Measurements from ENCODE around the gene MGST2.
A peak's percentile ranks its signal among the peaks of the same experiment; 100 is the strongest.

The MGST2 gene

DNA sequence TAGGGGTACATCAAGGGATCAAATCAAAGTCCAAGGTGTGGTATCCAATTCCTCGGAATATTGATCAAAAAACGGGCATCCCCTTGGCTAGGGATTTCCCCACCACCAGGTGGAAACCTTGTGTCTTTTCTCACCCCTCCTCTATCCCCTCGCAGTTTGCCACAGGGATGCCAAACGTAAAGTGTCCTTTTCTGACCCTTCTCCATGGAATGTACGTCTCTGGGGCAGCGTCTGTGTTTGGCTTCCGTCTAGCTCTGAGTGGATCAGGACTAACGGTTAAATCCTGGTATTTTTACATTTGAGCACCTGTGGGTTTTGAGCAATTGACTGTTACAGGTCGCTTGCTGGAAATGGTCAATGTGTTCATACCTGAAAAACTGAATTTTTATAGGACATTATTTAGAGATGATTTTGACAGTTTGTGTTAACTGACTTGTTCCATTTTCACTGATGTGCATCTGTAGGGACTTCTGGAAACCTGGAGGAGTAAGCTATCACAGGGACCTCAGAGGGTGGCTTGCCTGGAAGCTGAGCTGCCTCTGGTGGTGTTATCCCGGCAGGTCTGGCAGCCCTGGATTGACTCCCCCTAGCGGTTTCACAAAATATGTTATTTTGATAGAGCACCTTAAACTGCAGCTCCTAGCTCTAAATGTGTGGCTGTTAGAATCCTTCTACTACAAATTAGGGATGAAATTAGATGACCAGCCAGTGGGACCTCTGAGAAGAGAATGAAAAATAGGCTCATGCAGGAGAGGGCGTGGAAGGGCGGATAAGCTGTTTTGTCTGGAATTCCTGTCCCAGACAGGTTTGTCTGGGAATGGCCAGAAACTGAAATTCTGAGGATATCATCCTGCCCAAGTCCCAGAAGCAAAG, 8.8 kb upstream of the MGST2 start:
- no peaks in the 10 kb centered on the region for H3K9me3 ChIP-seq (ENCODE audit: severe bottlenecking)
- no peak overlapping the region for H3K4me3 ChIP-seq (ENCODE audit: severe bottlenecking)
- no peaks in the 10 kb centered on the region for H3K27me3 ChIP-seq (ENCODE audit: insufficient read depth, poor library complexity, severe bottlenecking)
- no peaks in the 10 kb centered on the region for H3K36me3 ChIP-seq (ENCODE audit: low read depth)
- no peak for DNase-seq (ENCODE audit: low spot score)
- H3K27ac ChIP-seq (ENCODE audit: poor library complexity, severe bottlenecking): peak overlapping the region; percentile 86
- TF ChIP-seq CTCF (IDR thresholded peaks at IDR 0.05; ENCODE audit: poor library complexity, severe bottlenecking): peak; percentile 93
- peaks cover 21% of the 10 kb centered on the region for H3K4me1 ChIP-seq (ENCODE audit: insufficient read depth, poor library complexity, severe bottlenecking)
- peak; percentile 78 for ATAC-seq (ENCODE audit: low read depth)

- peaks cover 21% of the 10 kb centered on the region for H3K4me1 ChIP-seq (ENCODE audit: insufficient read depth, poor library complexity, severe bottlenecking)
- no peaks in the 10 kb centered on the region for H3K9me3 ChIP-seq (ENCODE audit: severe bottlenecking)
- no peaks in the 10 kb centered on the region for H3K27me3 ChIP-seq (ENCODE audit: insufficient read depth, poor library complexity, severe bottlenecking)
- H3K4me3 ChIP-seq (ENCODE audit: severe bottlenecking): no peak overlapping the region
- H3K36me3 ChIP-seq (ENCODE audit: low read depth): no peaks in the 10 kb centered on the region
- peak overlapping the region; percentile 86 for H3K27ac ChIP-seq (ENCODE audit: poor library complexity, severe bottlenecking)
- TF ChIP-seq CTCF (IDR thresholded peaks at IDR 0.05; ENCODE audit: poor library complexity, severe bottlenecking): no peak
- ATAC-seq (ENCODE audit: low read depth) (0 out of 3 replicates have a peak, but pooled peaks have one; percentile 3), DNase-seq (ENCODE audit: low spot score) (no peak)
Observed at GRCh38 chr4:139658185-139658584, 7.4 kb upstream of the MGST2 start.

DNA sequence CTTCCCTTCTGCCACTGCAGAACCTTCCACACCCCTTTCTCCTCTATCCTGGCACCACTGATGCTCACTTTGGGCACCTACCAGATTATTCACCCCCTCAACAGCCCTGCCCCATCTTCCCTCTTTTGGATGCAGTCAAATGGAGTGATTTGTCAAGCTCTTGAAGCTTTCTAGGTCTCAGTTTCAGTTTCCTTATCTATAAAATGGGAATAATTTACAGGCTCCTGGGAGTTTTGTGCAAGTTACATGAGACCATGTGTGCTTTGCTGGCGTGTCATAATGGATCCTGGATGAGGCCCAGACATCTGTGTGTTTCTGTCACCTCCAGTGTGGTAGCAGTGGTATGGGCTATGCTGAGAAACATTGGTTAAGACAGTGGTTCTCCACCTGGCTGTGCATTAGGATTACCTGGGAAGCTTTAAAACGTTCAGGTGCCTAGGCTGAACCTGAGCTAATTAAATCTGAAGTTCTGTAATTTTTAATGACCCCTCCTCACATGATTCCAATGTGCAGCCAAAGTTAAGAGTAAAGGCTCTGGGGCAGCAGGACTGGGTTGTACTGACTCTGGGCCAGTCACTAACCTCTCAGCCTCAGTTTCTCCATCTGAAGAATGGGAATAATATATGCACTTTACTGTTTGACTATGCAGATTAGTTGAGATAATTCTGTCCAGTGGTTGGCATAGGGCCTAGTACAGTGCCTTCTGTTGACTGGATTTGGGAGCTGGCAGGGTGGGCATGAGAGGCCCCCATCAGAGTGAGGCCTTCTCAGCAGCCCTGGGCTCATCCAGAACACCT, 6.8 kb upstream of the MGST2 start:
- Histone ChIP-seq H3K36me3 (ENCODE audit: low read depth) (no peaks in the 10 kb centered on the region), H3K4me3 (ENCODE audit: severe bottlenecking) (no peak overlapping the region), H3K27me3 (ENCODE audit: insufficient read depth, poor library complexity, severe bottlenecking) (no peaks in the 10 kb centered on the region), H3K27ac (ENCODE audit: poor library complexity, severe bottlenecking) (peak overlapping the region; percentile 86), H3K4me1 (ENCODE audit: insufficient read depth, poor library complexity, severe bottlenecking) (peaks cover 21% of the 10 kb centered on the region), H3K9me3 (ENCODE audit: severe bottlenecking) (no peaks in the 10 kb centered on the region)
- no peak for TF ChIP-seq CTCF (IDR thresholded peaks at IDR 0.05; ENCODE audit: poor library complexity, severe bottlenecking)
- ATAC-seq (ENCODE audit: low read depth): no peak
- no peak for DNase-seq (ENCODE audit: low spot score)

GRCh38 chr4:139659735-139660424, 5.7 kb upstream of the MGST2 start:
- Histone ChIP-seq H3K27ac (ENCODE audit: poor library complexity, severe bottlenecking) (no peak overlapping the region), H3K4me1 (ENCODE audit: insufficient read depth, poor library complexity, severe bottlenecking) (peaks cover 21% of the 10 kb centered on the region), H3K27me3 (ENCODE audit: insufficient read depth, poor library complexity, severe bottlenecking) (no peaks in the 10 kb centered on the region), H3K9me3 (ENCODE audit: severe bottlenecking) (no peaks in the 10 kb centered on the region), H3K36me3 (ENCODE audit: low read depth) (no peaks in the 10 kb centered on the region), H3K4me3 (ENCODE audit: severe bottlenecking) (no peak overlapping the region)
- DNase-seq (ENCODE audit: low spot score) (no peak), ATAC-seq (ENCODE audit: low read depth) (no peak)
- no peak for TF ChIP-seq CTCF (IDR thresholded peaks at IDR 0.05; ENCODE audit: poor library complexity, severe bottlenecking)
